ENCODE results near the gene ATP6V1G2.
A peak's percentile ranks its signal among the peaks of the same experiment; 100 is the strongest.

The ATP6V1G2 gene

GRCh38 chr6:31580807-31581433 lies 34.5 kb upstream of the ATP6V1G2 start:
- DNase-seq (ENCODE audit: insufficient read length) (no peak), FAIRE-seq (peak; percentile 92)
- TF ChIP-seq TAF1 (IDR thresholded peaks at IDR 0.05; ENCODE audit: borderline replicate concordance, low read depth, low read length) (no peak; the same call in 1 of the 2 replicates), POLR2AphosphoS5 (IDR thresholded peaks at IDR 0.05; ENCODE audit: low read depth, low read length) (peak; percentile 40; the same call in 1 of the 2 replicates), POLR2A (IDR thresholded peaks at IDR 0.05; ENCODE audit: low read depth, low read length) (peak; percentile 69; the same call in 1 of the 2 replicates)

DNA sequence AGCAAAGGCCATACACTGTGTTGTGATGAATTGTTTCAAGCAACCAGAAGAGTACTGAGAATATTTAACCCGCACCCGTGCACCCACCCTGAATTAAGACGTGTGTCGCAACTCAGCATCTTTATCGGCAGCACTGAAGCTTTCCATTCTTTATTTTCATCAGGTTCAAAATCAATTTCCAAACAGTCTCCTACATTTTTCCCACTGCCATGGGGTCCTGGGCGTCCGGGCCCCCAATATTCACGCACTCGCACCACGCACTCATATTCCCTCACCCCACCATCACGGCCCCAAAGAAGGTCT lies 34.0 kb upstream of the ATP6V1G2 start:
- no peak for FAIRE-seq
- no peak for TF ChIP-seq POLR2A (IDR thresholded peaks at IDR 0.05; ENCODE audit: low read depth, low read length)
- TF ChIP-seq TAF1 (IDR thresholded peaks at IDR 0.05; ENCODE audit: borderline replicate concordance, low read depth, low read length): no peak
- no peak for TF ChIP-seq POLR2AphosphoS5 (IDR thresholded peaks at IDR 0.05; ENCODE audit: low read depth, low read length)

DNA sequence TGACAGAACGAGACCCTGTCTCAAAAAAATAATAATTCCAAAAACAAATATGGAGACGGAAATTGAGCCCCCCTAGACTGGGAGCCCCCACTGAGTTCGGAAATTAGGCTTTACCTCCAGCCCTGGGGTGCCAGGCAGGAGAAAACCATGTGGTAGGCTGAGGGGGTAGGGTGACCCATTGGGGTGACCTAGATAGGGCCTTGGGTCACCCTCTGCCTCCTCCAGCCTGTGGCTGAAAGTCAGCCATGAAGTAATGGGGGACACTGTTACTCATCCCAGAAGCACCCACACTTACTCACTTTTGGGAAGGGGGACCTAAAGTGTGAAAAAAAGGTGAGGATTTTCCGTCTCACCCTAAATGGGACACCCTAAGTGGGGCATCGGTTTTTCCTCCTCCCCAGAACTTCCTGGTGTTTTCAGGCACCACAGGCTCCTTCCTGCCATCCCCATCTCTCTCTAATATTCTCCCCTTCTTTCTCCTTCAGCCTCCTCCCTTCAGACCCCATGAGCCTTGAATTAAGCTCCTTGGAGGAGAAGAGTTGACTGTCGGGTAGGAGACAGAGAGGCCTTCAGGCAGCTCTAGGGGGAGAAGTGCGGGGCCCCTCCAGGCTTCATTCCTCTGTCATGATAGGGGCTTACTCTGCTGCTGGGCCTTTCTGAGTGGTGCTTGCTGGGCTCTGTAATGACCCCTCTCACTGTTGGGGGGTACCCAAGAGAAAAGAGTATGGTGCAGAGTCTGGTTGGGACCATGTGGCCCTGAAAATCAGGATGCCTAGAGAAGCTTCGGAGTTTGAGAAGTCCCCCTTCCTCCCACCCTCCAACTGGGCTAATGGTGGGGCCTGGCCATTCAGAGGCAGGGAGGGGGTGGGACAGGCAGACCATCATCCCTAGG lies 33.4 kb upstream of the ATP6V1G2 start:
- FAIRE-seq (peak; percentile 44), DNase-seq (ENCODE audit: insufficient read length) (no peak)
- TF ChIP-seq POLR2A (IDR thresholded peaks at IDR 0.05; ENCODE audit: low read depth, low read length) (peak; percentile 48; the same call in 1 of the 2 replicates), TAF1 (IDR thresholded peaks at IDR 0.05; ENCODE audit: borderline replicate concordance, low read depth, low read length) (no peak)

More for the DNA sequence above, 34.0 kb upstream of the ATP6V1G2 start:
- no peak for DNase-seq (ENCODE audit: insufficient read length)

GRCh38 chr6:31579119-31579505 lies 32.7 kb upstream of the ATP6V1G2 start:
- DNase-seq (ENCODE audit: insufficient read length): no peak
- no peak for FAIRE-seq
- TF ChIP-seq POLR2A (IDR thresholded peaks at IDR 0.05; ENCODE audit: low read depth, low read length) (no peak), TAF1 (IDR thresholded peaks at IDR 0.05; ENCODE audit: borderline replicate concordance, low read depth, low read length) (no peak), POLR2AphosphoS5 (IDR thresholded peaks at IDR 0.05; ENCODE audit: low read depth, low read length) (no peak)

- TF ChIP-seq POLR2A (IDR thresholded peaks at IDR 0.05; ENCODE audit: low read depth, low read length) (peak; percentile 81), TAF1 (IDR thresholded peaks at IDR 0.05; ENCODE audit: borderline replicate concordance, low read depth, low read length) (no peak), POLR2AphosphoS5 (IDR thresholded peaks at IDR 0.05; ENCODE audit: low read depth, low read length) (peak; percentile 81)
- DNase-seq (ENCODE audit: insufficient read length) (no peak), FAIRE-seq (peak; percentile 9)
Measured at GRCh38 chr6:31578184-31579118, 32.0 kb upstream of the ATP6V1G2 start.

GRCh38 chr6:31577579-31577966 lies 31.2 kb upstream of the ATP6V1G2 start:
- DNase-seq (ENCODE audit: insufficient read length): no peak
- no peak for FAIRE-seq
- TF ChIP-seq POLR2A (IDR thresholded peaks at IDR 0.05; ENCODE audit: low read depth, low read length) (no peak), POLR2AphosphoS5 (IDR thresholded peaks at IDR 0.05; ENCODE audit: low read depth, low read length) (no peak; the same call in 1 of the 2 replicates), TAF1 (IDR thresholded peaks at IDR 0.05; ENCODE audit: borderline replicate concordance, low read depth, low read length) (no peak)

GRCh38 chr6:31576897-31577578 lies 30.6 kb upstream of the ATP6V1G2 start:
- FAIRE-seq (peak; percentile 89), DNase-seq (ENCODE audit: insufficient read length) (no peak)
- TF ChIP-seq POLR2AphosphoS5 (IDR thresholded peaks at IDR 0.05; ENCODE audit: low read depth, low read length) (peak; percentile 80), POLR2A (IDR thresholded peaks at IDR 0.05; ENCODE audit: low read depth, low read length) (peak; percentile 68), TAF1 (IDR thresholded peaks at IDR 0.05; ENCODE audit: borderline replicate concordance, low read depth, low read length) (no peak)

DNA sequence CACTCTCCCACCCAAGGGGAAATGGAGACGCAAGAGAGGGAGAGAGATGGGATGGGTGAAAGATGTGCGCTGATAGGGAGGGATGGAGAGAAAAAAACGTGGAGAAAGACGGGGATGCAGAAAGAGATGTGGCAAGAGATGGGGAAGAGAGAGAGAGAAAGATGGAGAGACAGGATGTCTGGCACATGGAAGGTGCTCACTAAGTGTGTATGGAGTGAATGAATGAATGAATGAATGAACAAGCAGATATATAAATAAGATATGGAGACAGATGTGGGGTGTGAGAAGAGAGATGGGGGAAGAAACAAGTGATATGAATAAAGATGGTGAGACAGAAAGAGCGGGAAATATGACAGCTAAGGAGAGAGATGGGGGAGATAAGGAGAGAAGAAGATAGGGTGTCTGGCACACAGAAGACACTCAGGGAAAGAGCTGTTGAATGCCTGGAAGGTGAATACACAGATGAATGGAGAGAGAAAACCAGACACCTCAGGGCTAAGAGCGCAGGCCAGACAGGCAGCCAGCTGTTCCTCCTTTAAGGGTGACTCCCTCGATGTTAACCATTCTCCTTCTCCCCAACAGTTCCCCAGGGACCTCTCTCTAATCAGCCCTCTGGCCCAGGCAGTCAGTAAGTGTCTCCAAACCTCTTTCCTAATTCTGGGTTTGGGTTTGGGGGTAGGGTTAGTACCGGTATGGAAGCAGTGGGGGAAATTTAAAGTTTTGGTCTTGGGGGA lies 29.7 kb upstream of the ATP6V1G2 start:
- peak; percentile 65 for FAIRE-seq
- no peak for DNase-seq (ENCODE audit: insufficient read length)

DNA sequence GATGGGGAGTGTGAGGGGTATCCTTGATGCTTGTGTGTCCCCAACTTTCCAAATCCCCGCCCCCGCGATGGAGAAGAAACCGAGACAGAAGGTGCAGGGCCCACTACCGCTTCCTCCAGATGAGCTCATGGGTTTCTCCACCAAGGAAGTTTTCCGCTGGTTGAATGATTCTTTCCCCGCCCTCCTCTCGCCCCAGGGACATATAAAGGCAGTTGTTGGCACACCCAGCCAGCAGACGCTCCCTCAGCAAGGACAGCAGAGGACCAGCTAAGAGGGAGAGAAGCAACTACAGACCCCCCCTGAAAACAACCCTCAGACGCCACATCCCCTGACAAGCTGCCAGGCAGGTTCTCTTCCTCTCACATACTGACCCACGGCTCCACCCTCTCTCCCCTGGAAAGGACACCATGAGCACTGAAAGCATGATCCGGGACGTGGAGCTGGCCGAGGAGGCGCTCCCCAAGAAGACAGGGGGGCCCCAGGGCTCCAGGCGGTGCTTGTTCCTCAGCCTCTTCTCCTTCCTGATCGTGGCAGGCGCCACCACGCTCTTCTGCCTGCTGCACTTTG lies 29.0 kb upstream of the ATP6V1G2 start, which contains the start of gene TNF:
Gene TNF (plus strand): TSS at position 231 of the 567 bp plus-strand sequence. CDS start 177 bp downstream, at position 408.
- peak; percentile 91 for TF ChIP-seq TAF1 (IDR thresholded peaks at IDR 0.05; ENCODE audit: borderline replicate concordance, low read depth, low read length)
- peak; percentile 100 for TF ChIP-seq POLR2AphosphoS5 (IDR thresholded peaks at IDR 0.05; ENCODE audit: low read depth, low read length)
- peak; percentile 100 for TF ChIP-seq POLR2A (IDR thresholded peaks at IDR 0.05; ENCODE audit: low read depth, low read length)
- peak; percentile 93 for FAIRE-seq

More for the DNA sequence above, 29.7 kb upstream of the ATP6V1G2 start:
- TF ChIP-seq TAF1 (IDR thresholded peaks at IDR 0.05; ENCODE audit: borderline replicate concordance, low read depth, low read length) (no peak), POLR2A (IDR thresholded peaks at IDR 0.05; ENCODE audit: low read depth, low read length) (no peak), POLR2AphosphoS5 (IDR thresholded peaks at IDR 0.05; ENCODE audit: low read depth, low read length) (no peak)

More for the DNA sequence above, 29.0 kb upstream of the ATP6V1G2 start, which contains the start of gene TNF:
- DNase-seq (ENCODE audit: insufficient read length): no peak

All from GM12892 (cell line).